TTC549 (cell line): ENCODE measurements around the gene SCRN2.

Experiments used
- FAIRE-seq: peaks from 2 replicates; lab custom pipeline; 2012; peaks lifted over from hg19 to GRCh38; lab: Jason Lieb, UNC

Gene SCRN2

GRCh38 chr17:47840742-47841487 is at the start of gene SCRN2:
Gene SCRN2 (minus strand): TSS chr17:47841273. CDS start chr17:47840843, 430 bp downstream.
- no peak for FAIRE-seq

- no peak for FAIRE-seq
Measured at GRCh38 chr17:47889734-47890529, 48.9 kb upstream of the SCRN2 start.

- no peak for FAIRE-seq
Measured at GRCh38 chr17:47888293-47888692, 47.2 kb upstream of the SCRN2 start.

- FAIRE-seq = no peak
Measured at GRCh38 chr17:47884905-47885730, 44.0 kb upstream of the SCRN2 start.

- FAIRE-seq = no peak
Measured at GRCh38 chr17:47884427-47884740, 43.3 kb upstream of the SCRN2 start.

GRCh38 chr17:47883589-47884426 is 42.7 kb upstream of the SCRN2 start:
- FAIRE-seq = no peak

GRCh38 chr17:47882695-47883588 is 41.9 kb upstream of the SCRN2 start:
- FAIRE-seq = no peak

- FAIRE-seq = no peak
Measured at GRCh38 chr17:47882247-47882646, 41.2 kb upstream of the SCRN2 start.

- FAIRE-seq = no peak
Measured at GRCh38 chr17:47879776-47880454, 38.8 kb upstream of the SCRN2 start.

GRCh38 chr17:47879028-47879585 is 38.0 kb upstream of the SCRN2 start:
- no peak for FAIRE-seq

GRCh38 chr17:47878203-47879027 is 37.3 kb upstream of the SCRN2 start:
- FAIRE-seq = no peak

GRCh38 chr17:47877368-47878034 is 36.4 kb upstream of the SCRN2 start:
- no peak for FAIRE-seq

GRCh38 chr17:47875011-47875985 is 34.2 kb upstream of the SCRN2 start:
- no peak for FAIRE-seq

GRCh38 chr17:47873200-47874090 is 32.4 kb upstream of the SCRN2 start:
- FAIRE-seq = no peak

- no peak for FAIRE-seq
Measured at GRCh38 chr17:47872651-47873161, 31.6 kb upstream of the SCRN2 start.
